ENCODE measurements around the gene ARID3B.

GRCh38 chr15:74608786-74609185, 67.8 kb downstream of the ARID3B start:
- TF ChIP-seq, protein P1, sequence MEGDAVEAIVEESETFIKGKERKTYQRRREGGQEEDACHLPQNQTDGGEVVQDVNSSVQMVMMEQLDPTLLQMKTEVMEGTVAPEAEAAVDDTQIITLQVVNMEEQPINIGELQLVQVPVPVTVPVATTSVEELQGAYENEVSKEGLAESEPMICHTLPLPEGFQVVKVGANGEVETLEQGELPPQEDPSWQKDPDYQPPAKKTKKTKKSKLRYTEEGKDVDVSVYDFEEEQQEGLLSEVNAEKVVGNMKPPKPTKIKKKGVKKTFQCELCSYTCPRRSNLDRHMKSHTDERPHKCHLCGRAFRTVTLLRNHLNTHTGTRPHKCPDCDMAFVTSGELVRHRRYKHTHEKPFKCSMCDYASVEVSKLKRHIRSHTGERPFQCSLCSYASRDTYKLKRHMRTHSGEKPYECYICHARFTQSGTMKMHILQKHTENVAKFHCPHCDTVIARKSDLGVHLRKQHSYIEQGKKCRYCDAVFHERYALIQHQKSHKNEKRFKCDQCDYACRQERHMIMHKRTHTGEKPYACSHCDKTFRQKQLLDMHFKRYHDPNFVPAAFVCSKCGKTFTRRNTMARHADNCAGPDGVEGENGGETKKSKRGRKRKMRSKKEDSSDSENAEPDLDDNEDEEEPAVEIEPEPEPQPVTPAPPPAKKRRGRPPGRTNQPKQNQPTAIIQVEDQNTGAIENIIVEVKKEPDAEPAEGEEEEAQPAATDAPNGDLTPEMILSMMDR (IDR thresholded peaks at IDR 0.05): no peak
- no peak for TF ChIP-seq POLR2AphosphoS5 (IDR thresholded peaks at IDR 0.05)

Measured in breast epithelium (tissue), 3 donors.